BJ (cell line): Measurements from ENCODE around the gene TTLL11. TPM values are rescaled to one million over a fixed set of nuclear protein-coding genes. Genes with fewer than 3 reads are reported as not detected.

Experiments
- CTCF ChIA-PET: fragments of 350-600 bp; formaldehyde crosslinking; extraction: SDS; loops from one replicate; lab custom pipeline; 2021; ENCODE audit warnings: antibody characterized with exemption, inconsistent platforms; lab: Yijun Ruan, JAX
- POLR2A ChIA-PET: fragments of 300-600 bp; sonication (Branson Sonifier 250); formaldehyde crosslinking; extraction: SDS; loops from one replicate; lab custom pipeline; 2021; ENCODE audit warnings: antibody characterized with exemption; lab: Charles Lee
- DNase-seq: peaks from one replicate; pipeline ENCODE4 v3.0.0-alpha.2; 2011; ENCODE audit warnings: low read depth
- H3K27me3 ChIP-seq: 2 replicates; pipeline ENCODE4 v1.6.0; 2011; ENCODE audit warnings: low read length; ENCODE audit not compliant: control insufficient read depth, insufficient read depth
- H3K36me3 ChIP-seq: 2 replicates; pipeline ENCODE4 v1.5.1; 2011; ENCODE audit warnings: low read length; ENCODE audit not compliant: control insufficient read depth, insufficient read depth
- H3K4me3 ChIP-seq: 2 replicates; pipeline ENCODE4 v1.5.1; 2011; ENCODE audit warnings: low read depth, mild to moderate bottlenecking, control low read depth, low read length
- CTCF ChIP-seq: IDR thresholded peaks from 2 replicates; pipeline ENCODE4 v1.5.1; 2011; ENCODE audit warnings: low read depth, mild to moderate bottlenecking, control low read depth, inconsistent platforms, low read length, moderate library complexity; ENCODE audit not compliant: insufficient read depth
- polyA plus RNA-seq: library from polyadenylated mRNA; depleted of rRNA; stranded (reverse); fragments of >200 nt; gene quantifications from 2 replicates; pipeline ENCODE4 v1.2.3, GENCODE V29; 2011

Gene TTLL11
- polyA plus RNA-seq, 1 experiment = 5.6 TPM

- TF ChIP-seq CTCF = no peak
- Histone ChIP-seq H3K36me3 (no peaks in the 10 kb centered on the region), H3K27me3 (no peaks in the 10 kb centered on the region), H3K4me3 (no peak overlapping the region)
- POLR2A ChIA-PET = no interaction called here
- DNase-seq = no peak
- CTCF ChIA-PET = interaction anchor here (1.1 to 1.5 kb wide), 3 partner anchors 13 to 22 kb away, joined by 3 to 4 read pairs (median 3); no protein-coding TSS in a partner anchor
These were observed 33.7 kb downstream of the TTLL11 start for GRCh38 chr9:122059214-122059954.

GRCh38 chr9:122058709-122059108 is 34.4 kb downstream of the TTLL11 start:
- CTCF ChIA-PET = interaction anchor here (1.1 to 1.5 kb wide), 3 partner anchors 13 to 21 kb away, joined by 3 to 4 read pairs (median 3); no protein-coding TSS in a partner anchor
- POLR2A ChIA-PET = no interaction called here
- H3K4me3 ChIP-seq = no peak overlapping the region
- no peaks in the 10 kb centered on the region for H3K27me3 ChIP-seq
- no peaks in the 10 kb centered on the region for H3K36me3 ChIP-seq
- no peak for TF ChIP-seq CTCF
- DNase-seq = no peak

GRCh38 chr9:122058051-122058450 is 35.1 kb downstream of the TTLL11 start:
- H3K36me3 ChIP-seq = no peaks in the 10 kb centered on the region
- POLR2A ChIA-PET = no interaction called here
- H3K27me3 ChIP-seq = no peaks in the 10 kb centered on the region
- CTCF ChIA-PET = interaction anchor here (1.1 to 1.5 kb wide), 3 partner anchors 14 to 521 kb away, joined by 3 to 4 read pairs (median 3); no protein-coding TSS in a partner anchor
- DNase-seq = no peak
- no peak overlapping the region for H3K4me3 ChIP-seq
- no peak for TF ChIP-seq CTCF

- no peaks in the 10 kb centered on the region for H3K27me3 ChIP-seq
- POLR2A ChIA-PET = no interaction called here
- no peak overlapping the region for H3K4me3 ChIP-seq
- DNase-seq = no peak
- no peak for TF ChIP-seq CTCF
- CTCF ChIA-PET = interaction anchor here (1.0 to 1.2 kb wide), 2 partner anchors 42 to 520 kb away, joined by 3 to 4 read pairs; no protein-coding TSS in a partner anchor
- H3K36me3 ChIP-seq = no peaks in the 10 kb centered on the region
These were observed 35.9 kb downstream of the TTLL11 start for GRCh38 chr9:122057211-122057610.

GRCh38 chr9:122056484-122056883 is 36.6 kb downstream of the TTLL11 start:
- no peak for DNase-seq
- H3K4me3 ChIP-seq = no peak overlapping the region
- ChIA-PET CTCF (interaction anchor here (1.0 kb wide), 1 partner anchor 43 kb away, joined by 4 read pairs; no protein-coding TSS in a partner anchor), POLR2A (no interaction called here)
- H3K27me3 ChIP-seq = no peaks in the 10 kb centered on the region
- no peaks in the 10 kb centered on the region for H3K36me3 ChIP-seq
- TF ChIP-seq CTCF = no peak
